Central memory CD8-positive, alpha-beta T cell (primary cell): Measurements from ENCODE around the gene ITGAL.

Source experiments
- ATAC-seq: fragments of 150-1000 bp; cut with Tn5 transposase; replicated peaks from 2 replicates; pipeline ENCODE4 v1.10.0; 2022; ENCODE audit warnings: mild to moderate bottlenecking, moderate FRiP score, moderate number of reproducible peaks; ENCODE audit not compliant: poor library complexity, severe bottlenecking; ENCODE audit errors: extremely low read depth
- DNase-seq, 2 donors: peaks; one replicate each; pipeline ENCODE4 v3.0.0; 2021; ENCODE audit warnings: low spot score in 2 of 2
- H3K27ac Mint-ChIP-seq: one replicate; pipeline ENCODE4 v1.8.0; 2022; ENCODE audit warnings: low read depth, mild to moderate bottlenecking, moderate library complexity, mixed read lengths
- H3K27me3 Mint-ChIP-seq: one replicate; pipeline ENCODE4 v1.8.0; 2022; ENCODE audit warnings: mixed read lengths
- H3K36me3 Mint-ChIP-seq: one replicate; pipeline ENCODE4 v1.8.0; 2022; ENCODE audit warnings: mild to moderate bottlenecking, moderate library complexity, mixed read lengths; ENCODE audit not compliant: insufficient read depth
- H3K4me1 Mint-ChIP-seq: one replicate; pipeline ENCODE4 v1.8.0; 2022; ENCODE audit warnings: mixed read lengths
- H3K4me3 Mint-ChIP-seq: one replicate; pipeline ENCODE4 v1.8.0; 2022; ENCODE audit warnings: mild to moderate bottlenecking, moderate library complexity, mixed read lengths
- H3K9me3 Mint-ChIP-seq: one replicate; pipeline ENCODE4 v1.8.0; 2022; ENCODE audit warnings: mixed read lengths

Gene ITGAL

GRCh38 chr16:30526137-30526822 is 53.7 kb downstream of the ITGAL start, which contains the start of gene ZNF768:
Gene ZNF768, minus strand, starts transcription at chr16:30526566. Its CDS starts 153 bp downstream, at chr16:30526413.
- DNase-seq (no peak), ATAC-seq (no peak)
- Mint-ChIP-seq H3K27me3 (no peaks in the 10 kb centered on the region), H3K4me3 (peak within 1 kb of the TSS; percentile 84), H3K4me1 (peaks cover 25% of the 10 kb centered on the region), H3K36me3 (peaks cover 35% of the 10 kb centered on the region), H3K27ac (peak within 1 kb of the TSS; percentile 83), H3K9me3 (no peaks in the 10 kb centered on the region)

GRCh38 chr16:30526823-30527634 is 54.5 kb downstream of the ITGAL start:
- H3K4me1 Mint-ChIP-seq = peaks cover 24% of the 10 kb centered on the region
- H3K9me3 Mint-ChIP-seq = no peaks in the 10 kb centered on the region

GRCh38 chr16:30527635-30528178 is 55.2 kb downstream of the ITGAL start:
- no peaks in the 10 kb centered on the region for H3K9me3 Mint-ChIP-seq
- peaks cover 20% of the 10 kb centered on the region for H3K36me3 Mint-ChIP-seq
- no peak for DNase-seq
- peak; percentile 34 for ATAC-seq
- H3K4me3 Mint-ChIP-seq = peak overlapping the region; percentile 84
- peak overlapping the region; percentile 83 for H3K27ac Mint-ChIP-seq
- H3K4me1 Mint-ChIP-seq = peaks cover 18% of the 10 kb centered on the region
- H3K27me3 Mint-ChIP-seq = no peaks in the 10 kb centered on the region

More at GRCh38 chr16:30526823-30527634, 54.5 kb downstream of the ITGAL start:
- Mint-ChIP-seq H3K4me3 (peak overlapping the region; percentile 84), H3K27me3 (no peaks in the 10 kb centered on the region), H3K27ac (peak overlapping the region; percentile 83), H3K36me3 (peaks cover 27% of the 10 kb centered on the region)
- ATAC-seq (peak; percentile 76), DNase-seq (peak; percentile 63 to 66)

GRCh38 chr16:30528799-30529457 is 56.4 kb downstream of the ITGAL start:
- DNase-seq = no peak
- ATAC-seq = no peak
- no peaks in the 10 kb centered on the region for H3K9me3 Mint-ChIP-seq
- H3K27me3 Mint-ChIP-seq = no peaks in the 10 kb centered on the region
- H3K27ac Mint-ChIP-seq = no peak overlapping the region
- peaks cover 22% of the 10 kb centered on the region for H3K36me3 Mint-ChIP-seq
- H3K4me1 Mint-ChIP-seq = peaks cover 23% of the 10 kb centered on the region
- H3K4me3 Mint-ChIP-seq = no peak overlapping the region

GRCh38 chr16:30530163-30531037 is 57.9 kb downstream of the ITGAL start:
- ATAC-seq (no peak), DNase-seq (no peak)
- no peak overlapping the region for H3K4me3 Mint-ChIP-seq
- H3K36me3 Mint-ChIP-seq = peaks cover 24% of the 10 kb centered on the region
- H3K27ac Mint-ChIP-seq = no peak overlapping the region
- no peaks in the 10 kb centered on the region for H3K9me3 Mint-ChIP-seq
- no peaks in the 10 kb centered on the region for H3K27me3 Mint-ChIP-seq
- H3K4me1 Mint-ChIP-seq = peaks cover 30% of the 10 kb centered on the region

GRCh38 chr16:30532285-30533145 is 60.0 kb downstream of the ITGAL start:
- no peak for DNase-seq
- Mint-ChIP-seq H3K9me3 (no peaks in the 10 kb centered on the region), H3K36me3 (peaks cover 24% of the 10 kb centered on the region), H3K4me3 (peak overlapping the region; percentile 91), H3K27me3 (no peaks in the 10 kb centered on the region), H3K27ac (peak overlapping the region; percentile 93), H3K4me1 (peaks cover 34% of the 10 kb centered on the region)
- ATAC-seq = no peak

GRCh38 chr16:30533146-30533522 is 60.6 kb downstream of the ITGAL start:
- H3K27me3 Mint-ChIP-seq = no peaks in the 10 kb centered on the region
- H3K36me3 Mint-ChIP-seq = peaks cover 20% of the 10 kb centered on the region
- peaks cover 28% of the 10 kb centered on the region for H3K4me1 Mint-ChIP-seq
- DNase-seq (no peak), ATAC-seq (no peak)
- peak overlapping the region; percentile 93 for H3K27ac Mint-ChIP-seq
- H3K4me3 Mint-ChIP-seq = peak overlapping the region; percentile 91
- H3K9me3 Mint-ChIP-seq = no peaks in the 10 kb centered on the region

- Mint-ChIP-seq H3K9me3 (no peaks in the 10 kb centered on the region), H3K27ac (peak overlapping the region; percentile 93), H3K4me3 (peak overlapping the region; percentile 91), H3K4me1 (peaks cover 24% of the 10 kb centered on the region), H3K27me3 (no peaks in the 10 kb centered on the region), H3K36me3 (peaks cover 20% of the 10 kb centered on the region)
- ATAC-seq = no peak
- no peak for DNase-seq
Observed at GRCh38 chr16:30533748-30534367, 61.3 kb downstream of the ITGAL start.

- peak; percentile 85 to 86 for DNase-seq
- peak; percentile 81 for ATAC-seq
- peak within 1 kb of the TSS; percentile 93 for H3K27ac Mint-ChIP-seq
- peaks cover 20% of the 10 kb centered on the region for H3K36me3 Mint-ChIP-seq
- peaks cover 24% of the 10 kb centered on the region for H3K4me1 Mint-ChIP-seq
- no peaks in the 10 kb centered on the region for H3K27me3 Mint-ChIP-seq
- H3K4me3 Mint-ChIP-seq = peak within 1 kb of the TSS; percentile 91
- H3K9me3 Mint-ChIP-seq = no peaks in the 10 kb centered on the region
Observed at GRCh38 chr16:30534368-30535105, 62.0 kb downstream of the ITGAL start, which contains the start of gene ZNF747. Gene ZNF747, minus strand, starts transcription at chr16:30534858. Its CDS starts 179 bp downstream, at chr16:30534679.

GRCh38 chr16:30535106-30535776 is 62.7 kb downstream of the ITGAL start:
- peak; percentile 34 for ATAC-seq
- H3K36me3 Mint-ChIP-seq = peaks cover 20% of the 10 kb centered on the region
- H3K27me3 Mint-ChIP-seq = no peaks in the 10 kb centered on the region
- H3K4me3 Mint-ChIP-seq = peak overlapping the region; percentile 91
- DNase-seq = no peak
- peak overlapping the region; percentile 93 for H3K27ac Mint-ChIP-seq
- no peaks in the 10 kb centered on the region for H3K9me3 Mint-ChIP-seq
- H3K4me1 Mint-ChIP-seq = peaks cover 24% of the 10 kb centered on the region
